ENCODE measurements around the gene AMPD1.

Gene AMPD1

DNA sequence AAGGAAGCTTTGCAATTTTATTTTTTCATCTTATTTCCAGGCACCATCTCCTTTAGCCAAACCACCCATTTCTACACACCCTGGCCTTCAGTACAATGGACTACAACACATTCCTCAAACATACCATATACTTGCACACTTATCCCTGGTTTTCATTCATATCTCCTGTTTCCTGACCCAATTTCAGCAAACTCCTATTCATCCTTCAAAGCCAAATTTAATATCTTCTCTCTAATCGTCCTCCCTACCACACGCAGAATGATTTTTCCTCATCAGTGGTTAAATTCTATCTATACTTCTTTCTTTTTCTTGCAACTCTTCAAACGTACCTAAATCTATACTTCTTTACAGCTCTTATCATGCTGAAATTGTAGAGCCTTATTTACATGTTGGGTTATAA is 28.4 kb downstream of the AMPD1 start:
- DNase-seq (ENCODE audit: low read depth, low spot score) = no peak
- no peak overlapping the region for H3K4me3 ChIP-seq (ENCODE audit: low read length)

DNA sequence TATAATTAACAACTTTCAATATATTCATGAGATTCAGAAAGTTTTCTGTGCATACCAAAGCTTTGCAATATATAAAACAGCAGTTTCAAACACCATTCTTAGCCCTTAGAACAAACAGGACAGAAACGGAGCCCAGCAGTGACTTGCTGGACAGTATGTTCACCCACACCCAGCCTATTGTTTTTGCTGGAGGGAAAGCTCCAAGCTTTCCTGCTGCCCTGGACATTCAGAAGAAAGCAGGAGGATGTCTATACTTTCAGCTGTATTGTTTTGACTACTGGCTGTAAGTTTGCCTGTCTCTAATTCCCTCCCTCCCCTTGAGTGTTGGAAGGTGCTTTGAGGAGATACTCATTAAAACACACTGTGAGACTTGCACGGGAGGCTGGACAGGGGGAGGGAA is 35.1 kb downstream of the AMPD1 start:
- H3K4me3 ChIP-seq (ENCODE audit: low read length) = no peak overlapping the region
- no peak for DNase-seq (ENCODE audit: low read depth, low spot score)

DNA sequence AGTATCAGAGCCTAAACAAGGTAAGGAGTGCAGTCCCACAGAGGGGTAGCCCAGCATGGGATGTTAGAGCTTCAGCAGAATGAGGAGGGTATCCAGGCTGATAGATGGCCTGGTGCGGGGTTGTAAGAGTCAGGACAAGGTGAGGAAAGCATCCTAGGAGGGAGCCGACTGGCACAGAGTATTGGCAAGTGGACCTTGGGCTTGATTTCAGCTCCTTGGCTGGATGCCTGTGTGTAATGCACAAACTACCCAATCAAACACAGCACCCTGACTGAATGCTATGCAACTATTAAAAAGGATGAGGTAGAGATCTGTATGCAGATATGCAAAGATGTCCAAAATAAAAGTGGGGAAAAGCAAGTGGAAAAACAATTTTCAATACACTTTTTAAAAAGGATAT is 43.5 kb downstream of the AMPD1 start:
- DNase-seq (ENCODE audit: low read depth, low spot score) = no peak
- H3K4me3 ChIP-seq (ENCODE audit: low read length) = no peak overlapping the region

DNA sequence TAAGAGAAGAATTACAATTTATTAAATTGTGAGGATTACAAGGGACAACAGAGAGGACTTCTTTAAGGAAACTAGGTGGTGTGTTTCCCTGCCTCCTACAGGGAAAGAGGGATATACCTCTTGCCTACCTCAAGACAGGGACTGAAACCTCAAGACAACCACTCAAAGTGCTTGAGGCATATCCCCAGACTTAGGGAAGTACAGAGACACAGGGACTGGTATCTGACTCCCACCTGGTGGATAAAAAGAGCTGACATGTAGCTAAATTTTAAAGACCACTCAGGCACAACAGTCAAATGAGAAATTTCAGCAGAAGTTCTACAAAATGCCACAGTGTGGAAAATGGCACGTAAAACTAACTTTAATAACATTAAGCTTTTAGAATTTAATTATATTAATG is 46.8 kb downstream of the AMPD1 start:
- DNase-seq (ENCODE audit: low read depth, low spot score) = no peak
- no peak overlapping the region for H3K4me3 ChIP-seq (ENCODE audit: low read length)

DNA sequence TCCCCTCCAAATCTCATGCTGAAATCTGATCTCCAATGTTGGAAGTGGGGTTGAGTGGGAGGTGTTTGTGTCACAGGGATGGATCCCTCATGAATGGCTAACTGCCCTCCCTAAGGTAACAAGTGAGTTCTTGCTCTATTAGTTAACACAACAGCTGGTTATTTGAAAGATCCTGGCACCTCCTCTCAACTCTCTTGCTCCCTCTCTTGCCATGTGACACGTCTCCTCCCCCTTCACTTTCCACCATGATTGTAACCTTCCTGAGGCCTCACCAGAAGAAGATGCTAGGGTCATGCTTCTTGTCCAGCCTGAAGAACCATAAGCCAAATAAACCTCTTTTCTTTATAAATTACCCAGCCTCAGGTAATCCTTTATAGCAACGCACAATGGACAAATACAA is 54.0 kb downstream of the AMPD1 start:
- DNase-seq (ENCODE audit: low read depth, low spot score) = no peak
- no peak overlapping the region for H3K4me3 ChIP-seq (ENCODE audit: low read length)

DNA sequence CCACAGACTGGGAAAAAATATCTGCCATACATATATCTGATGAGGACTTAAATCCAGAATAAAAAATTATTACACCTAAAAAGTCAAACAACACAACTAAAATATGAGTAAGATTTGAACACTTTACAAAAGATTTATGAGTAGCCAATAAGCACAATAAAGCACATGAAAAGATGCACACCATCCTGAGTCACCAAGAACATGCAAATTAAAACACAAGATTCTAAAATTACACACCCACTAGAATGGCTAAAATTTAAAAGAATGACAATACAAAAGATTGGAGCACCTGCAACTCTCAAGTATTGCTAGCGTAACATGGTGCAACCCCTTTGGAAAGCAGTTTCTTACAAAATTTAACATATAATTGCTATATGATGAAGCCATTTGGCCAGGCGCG is 56.4 kb downstream of the AMPD1 start:
- DNase-seq (ENCODE audit: low read depth, low spot score) = no peak
- no peak overlapping the region for H3K4me3 ChIP-seq (ENCODE audit: low read length)

DNA sequence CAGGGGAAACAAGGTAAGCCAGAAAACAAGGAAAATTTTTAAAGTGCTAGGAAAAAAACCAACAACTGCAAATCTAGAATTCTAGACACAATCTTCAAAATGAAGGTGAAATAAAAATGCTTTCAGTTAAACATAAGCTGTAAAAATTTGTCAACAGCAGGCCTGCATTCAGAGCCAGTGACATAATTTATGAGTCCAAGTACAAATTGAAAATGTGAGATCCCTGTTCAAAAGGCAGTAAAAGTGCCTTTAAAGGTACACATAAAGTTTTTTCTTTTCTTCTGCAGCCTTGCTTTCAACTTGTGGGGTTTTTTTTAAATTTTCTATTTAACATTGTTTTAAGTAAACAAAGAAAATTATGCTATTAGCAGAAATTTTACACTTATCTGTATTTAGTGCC is 62.9 kb downstream of the AMPD1 start:
- no peak overlapping the region for H3K4me3 ChIP-seq (ENCODE audit: low read length)
- DNase-seq (ENCODE audit: low read depth, low spot score) = no peak

DNA sequence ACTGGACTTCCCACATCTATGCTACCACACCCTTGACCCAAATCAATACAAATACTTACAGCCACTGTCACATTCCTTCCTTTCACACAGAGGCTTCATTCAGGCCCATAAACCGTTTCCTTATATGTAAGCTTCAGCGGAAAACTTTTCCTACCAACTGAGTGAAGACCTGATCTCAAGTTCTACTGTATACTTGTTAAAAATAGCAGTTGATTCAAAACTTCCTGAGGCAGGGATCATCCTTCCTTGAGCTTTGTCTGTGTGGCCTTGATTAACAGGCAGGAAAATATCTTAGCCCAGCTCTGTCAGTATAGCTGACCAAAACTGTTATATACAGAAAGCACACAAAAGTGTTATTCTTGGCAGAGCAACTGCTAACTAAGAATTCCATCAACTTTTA is 68.2 kb downstream of the AMPD1 start:
- DNase-seq (ENCODE audit: low read depth, low spot score) = no peak
- H3K4me3 ChIP-seq (ENCODE audit: low read length) = no peak overlapping the region

DNA sequence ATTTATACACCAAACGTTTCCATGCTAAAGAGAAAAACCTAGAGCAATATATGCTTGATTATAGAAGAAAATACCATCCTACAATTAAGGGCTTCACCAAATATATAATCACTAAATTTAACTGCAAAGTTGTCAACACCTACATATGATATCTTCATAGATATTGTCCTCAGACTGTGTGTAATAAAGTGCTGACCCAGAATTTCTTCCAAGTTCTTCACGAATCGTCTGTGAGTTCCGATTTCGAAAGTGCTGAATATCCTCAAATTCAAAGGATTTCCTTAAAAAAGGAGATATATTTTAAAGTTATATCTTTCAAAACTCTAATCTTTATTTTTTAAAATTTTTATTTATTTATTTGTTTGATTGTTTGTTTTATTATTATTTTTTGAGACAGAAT is 72.0 kb downstream of the AMPD1 start:
- H3K4me3 ChIP-seq (ENCODE audit: low read length) = no peak overlapping the region
- DNase-seq (ENCODE audit: low read depth, low spot score) = no peak
